Stimulated activated CD4-positive, alpha-beta T cell treated with anti-CD3 and anti-CD28 coated beads, TNF-alpha, amount 100 ng/mL, for 24 hours (primary cell): ENCODE results near the gene CTNNA3.

ENCODE experiments used
- DNase-seq, 3 experiments: peaks; one replicate each; pipeline ENCODE4 v3.0.0-alpha.2; 2020; ENCODE audit warnings: low read depth in 3 of 3

Gene CTNNA3

DNA sequence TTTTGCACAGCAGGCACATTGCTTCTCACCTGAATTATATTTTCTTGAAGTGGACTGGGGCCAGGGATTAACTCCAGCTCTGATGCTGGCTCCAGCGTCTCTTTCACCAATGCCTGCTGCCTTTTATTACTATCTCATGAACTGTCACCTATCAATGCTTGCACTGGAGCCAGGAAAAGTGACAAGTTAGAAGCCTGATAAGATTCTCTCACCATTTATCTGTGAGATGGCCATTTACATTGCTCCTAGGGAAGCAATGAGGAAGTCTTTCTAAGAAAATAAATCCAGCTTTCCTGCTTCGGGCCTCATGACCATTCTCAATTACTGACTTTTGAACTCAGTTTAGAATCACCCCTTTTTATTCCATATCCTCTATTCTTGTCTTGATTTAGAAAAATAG, 818.6 kb downstream of the CTNNA3 start:
- DNase-seq: no peak

DNA sequence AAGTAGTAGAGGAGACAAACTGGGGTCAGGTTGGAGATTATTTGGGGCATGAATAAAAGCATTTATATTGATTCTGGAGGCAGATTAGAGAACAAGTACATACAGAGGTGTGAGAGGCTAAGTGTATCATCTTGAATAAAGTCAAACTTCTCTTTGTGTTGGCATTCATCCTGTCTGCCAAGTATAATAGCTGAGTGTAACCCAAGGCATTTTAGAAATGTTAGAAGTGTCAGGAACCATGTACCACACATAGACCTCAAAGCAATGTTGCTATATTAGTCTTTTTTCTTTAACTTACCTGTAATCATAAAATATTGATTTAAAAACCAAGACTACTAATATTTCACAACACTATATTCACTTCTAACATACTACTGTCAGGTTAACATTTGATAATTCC, 826.4 kb downstream of the CTNNA3 start:
- DNase-seq: no peak

DNA sequence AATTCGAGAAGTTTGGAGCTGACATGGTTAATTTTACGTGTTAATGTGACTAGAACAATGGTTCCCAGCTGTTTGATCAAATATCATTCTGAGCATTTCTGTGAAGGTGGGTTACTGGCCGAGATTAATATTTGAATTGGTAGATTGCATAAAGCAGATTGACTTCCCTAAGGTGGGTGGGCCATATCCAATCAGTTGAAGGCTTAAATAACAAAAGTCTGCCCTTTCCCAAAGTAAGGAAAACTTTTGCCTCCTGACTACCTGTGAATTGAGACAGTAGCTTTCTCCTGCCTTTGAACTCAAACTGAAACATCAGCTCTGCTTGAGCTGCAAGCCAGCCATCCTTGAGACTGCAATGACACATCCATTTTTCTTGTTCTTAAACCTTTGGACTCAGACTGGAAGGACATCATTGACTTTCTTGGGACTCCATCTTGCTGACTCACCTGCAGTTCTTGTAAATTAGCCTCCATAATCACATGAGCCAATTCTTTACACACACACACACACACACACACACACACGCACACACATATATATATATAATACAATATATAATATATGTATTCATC, 833.2 kb downstream of the CTNNA3 start:
- no peak for DNase-seq

DNA sequence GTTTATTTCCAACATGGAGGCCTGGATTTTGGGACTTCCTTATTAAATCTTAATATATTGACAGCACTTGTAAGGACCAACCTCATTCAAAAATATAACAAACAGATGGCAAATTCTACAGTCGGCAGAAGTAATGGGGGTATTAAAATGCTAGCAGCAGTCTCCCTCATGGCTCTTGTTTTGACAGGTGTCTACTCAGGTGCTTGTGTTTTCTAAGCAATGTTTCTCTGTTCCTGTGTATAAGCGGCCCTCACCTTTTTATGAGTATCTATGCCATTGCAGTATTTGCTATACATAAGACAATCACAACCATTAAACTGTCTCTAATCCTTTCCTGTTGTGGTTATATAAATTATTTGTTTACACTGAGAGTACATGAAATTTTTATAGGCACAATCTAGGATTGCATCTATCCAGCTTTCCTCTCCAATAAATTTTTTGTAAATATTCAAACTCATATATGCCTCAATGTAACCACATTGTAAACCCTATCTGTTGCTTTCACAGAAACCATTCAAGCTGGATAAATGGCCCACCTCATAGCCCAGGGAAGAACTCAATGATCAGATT, 835.5 kb downstream of the CTNNA3 start:
- no peak for DNase-seq

DNA sequence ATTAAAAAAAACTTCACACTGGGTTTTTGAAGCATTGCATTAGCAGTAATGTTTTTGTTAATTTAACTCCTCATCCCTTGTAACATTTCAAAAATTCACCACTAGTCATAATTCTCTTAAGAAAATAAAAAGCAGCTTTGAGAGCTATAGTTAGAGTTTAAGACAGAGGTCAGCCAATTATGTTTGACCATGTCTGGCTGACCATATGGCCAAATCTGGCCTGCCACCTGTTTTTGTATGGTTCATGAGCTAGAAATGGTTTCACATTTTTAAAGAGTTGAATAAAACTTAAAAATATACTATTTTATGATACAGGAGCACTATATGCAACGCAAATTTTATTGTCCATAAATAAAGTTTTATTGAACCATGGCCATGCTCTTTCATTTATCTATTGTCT, 843.2 kb downstream of the CTNNA3 start:
- DNase-seq: no peak

DNA sequence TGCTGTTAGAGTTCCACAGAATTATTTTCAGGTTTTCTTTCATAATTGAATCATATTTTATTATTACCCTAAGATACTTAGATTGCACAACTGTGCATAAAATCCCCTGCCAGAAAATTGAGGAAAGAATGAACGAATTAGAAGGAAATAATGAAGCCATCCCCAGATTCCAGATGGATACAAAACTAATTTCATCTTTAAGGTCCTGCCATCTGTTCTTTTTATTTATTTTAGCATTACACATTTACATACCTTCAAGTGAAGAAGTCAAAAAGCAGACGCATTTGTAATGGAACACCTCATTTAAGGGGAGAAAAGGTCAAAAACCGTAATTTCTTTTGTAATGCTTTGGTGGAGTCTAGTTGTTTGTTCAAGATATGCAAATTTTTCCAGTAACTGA, 847.1 kb downstream of the CTNNA3 start:
- DNase-seq: no peak

DNA sequence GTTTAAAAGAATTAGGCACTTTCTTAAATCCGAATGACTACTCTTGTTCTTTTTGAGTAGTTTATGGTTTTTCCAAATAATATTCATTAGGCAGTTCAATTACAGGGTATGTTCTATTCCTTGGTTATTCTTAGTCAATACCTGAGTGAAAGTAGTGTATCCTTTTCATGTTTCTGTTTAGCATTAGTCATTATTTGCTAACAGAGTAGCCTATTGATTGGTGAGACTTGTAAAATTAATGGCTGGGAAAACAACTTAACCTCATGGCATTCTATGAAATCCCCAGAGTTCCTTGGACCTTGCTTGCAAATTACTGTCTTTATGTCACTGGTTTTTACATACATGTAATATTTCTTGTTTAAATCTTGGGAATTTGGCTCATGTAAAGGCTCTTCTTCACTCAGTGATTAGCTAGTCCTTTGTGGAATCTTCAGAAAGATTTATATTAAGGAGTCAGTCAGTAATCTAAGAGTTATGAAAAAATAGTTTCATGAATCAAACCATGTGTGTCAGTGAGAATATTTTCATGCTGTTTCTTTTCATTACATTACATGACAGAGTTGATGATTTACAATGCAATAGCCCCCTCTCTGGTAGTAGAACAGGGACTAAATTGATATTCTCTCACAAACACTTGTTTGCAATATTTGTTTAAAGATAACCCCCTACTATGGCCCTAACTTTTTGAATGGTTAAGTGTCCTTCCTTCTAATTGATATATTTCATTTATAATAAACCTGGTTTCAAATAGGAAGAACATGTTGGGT, 851.6 kb downstream of the CTNNA3 start:
- DNase-seq: no peak

DNA sequence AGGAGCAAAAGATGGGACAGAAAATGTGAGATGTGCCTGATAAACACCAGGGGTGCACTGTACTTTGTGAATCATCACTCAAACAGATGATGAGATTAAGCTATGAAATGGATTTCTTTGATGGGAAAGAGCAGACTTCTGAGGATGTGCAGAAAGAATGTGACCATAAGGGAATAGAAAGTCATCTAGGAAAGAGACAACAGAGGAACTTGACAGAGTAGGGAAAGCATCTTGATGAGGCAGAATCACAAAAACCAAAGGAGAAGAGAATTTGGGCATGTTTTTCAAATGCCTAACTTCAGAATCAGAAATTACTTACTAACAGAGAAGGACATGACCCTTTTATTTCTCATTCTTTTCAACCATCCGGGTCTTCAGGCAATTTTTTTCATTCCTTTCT, 852.6 kb downstream of the CTNNA3 start:
- no peak for DNase-seq

DNA sequence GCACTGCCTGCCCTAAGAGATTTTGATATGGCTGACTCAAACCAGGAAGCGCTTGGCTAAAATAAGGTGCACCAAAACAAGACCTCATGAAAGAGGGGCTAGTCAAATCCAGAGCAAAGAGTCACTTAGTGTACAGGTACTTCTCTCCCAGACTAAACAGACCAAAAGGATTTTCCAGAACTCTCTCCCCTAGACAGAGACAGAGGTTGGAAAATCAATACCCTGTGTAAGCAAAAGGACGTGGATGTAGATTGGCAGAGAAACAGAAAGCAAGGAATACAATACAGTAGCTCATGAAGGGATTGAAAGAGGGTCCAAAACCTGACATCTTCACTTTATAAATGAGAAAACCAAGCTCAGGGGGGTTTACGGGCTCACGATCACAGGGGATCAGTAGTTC, 853.1 kb downstream of the CTNNA3 start:
- DNase-seq: no peak

DNA sequence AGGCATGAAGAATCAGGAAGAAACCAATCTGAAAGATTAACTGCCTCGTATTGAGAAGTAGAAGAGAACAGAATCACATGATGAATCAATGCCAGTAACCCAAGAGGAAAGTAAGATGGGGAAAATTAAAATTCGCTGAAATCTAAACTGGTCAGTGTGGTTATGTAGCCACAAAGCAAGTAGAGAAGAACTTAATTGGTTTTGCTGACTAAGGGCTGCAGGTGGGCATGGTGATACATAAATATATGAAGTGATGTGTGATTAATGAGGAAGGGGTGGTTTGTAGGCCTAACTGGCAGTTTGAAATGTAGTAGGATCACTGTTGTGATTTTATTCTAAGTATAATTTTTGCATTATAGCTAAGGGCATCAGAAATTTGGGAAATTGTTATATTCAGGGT, 853.6 kb downstream of the CTNNA3 start:
- DNase-seq: no peak

DNA sequence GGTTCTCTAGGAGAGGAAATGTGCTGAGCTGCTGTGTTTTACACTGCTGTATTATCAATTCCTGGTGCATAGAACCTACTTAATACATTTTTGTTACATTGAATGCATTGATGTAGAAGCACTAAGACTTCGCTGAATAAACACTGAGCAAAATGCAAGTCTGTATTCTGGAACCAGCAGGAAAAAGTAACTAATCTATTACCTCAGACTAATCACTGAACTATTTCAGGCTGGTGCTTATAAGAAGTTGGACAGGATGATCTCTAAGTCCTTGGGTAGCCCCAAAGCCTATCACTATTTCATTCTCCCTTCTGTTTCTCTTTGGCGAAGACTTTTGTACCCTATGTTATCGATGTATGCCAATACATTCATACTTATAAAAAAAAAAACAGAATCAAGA, 857.3 kb downstream of the CTNNA3 start:
- DNase-seq: no peak

DNA sequence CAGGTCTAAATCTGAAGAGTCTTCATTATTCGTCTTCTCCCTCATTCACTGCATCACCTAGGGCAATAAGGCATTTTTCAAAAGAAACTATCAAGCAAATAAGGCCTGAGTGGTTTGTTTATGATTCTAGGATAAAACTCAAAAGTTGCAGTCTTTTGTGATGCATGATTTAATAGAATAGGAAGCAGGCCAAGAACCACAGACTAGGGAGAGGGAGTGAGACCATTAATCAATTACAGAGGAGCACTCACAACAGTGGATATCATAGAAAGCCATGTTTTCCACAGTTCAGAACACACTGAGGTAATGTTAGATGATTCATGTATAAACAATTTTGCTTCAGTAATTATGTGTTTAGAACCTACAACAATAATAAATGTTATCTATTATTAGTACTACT, 858.0 kb downstream of the CTNNA3 start:
- no peak for DNase-seq

DNA sequence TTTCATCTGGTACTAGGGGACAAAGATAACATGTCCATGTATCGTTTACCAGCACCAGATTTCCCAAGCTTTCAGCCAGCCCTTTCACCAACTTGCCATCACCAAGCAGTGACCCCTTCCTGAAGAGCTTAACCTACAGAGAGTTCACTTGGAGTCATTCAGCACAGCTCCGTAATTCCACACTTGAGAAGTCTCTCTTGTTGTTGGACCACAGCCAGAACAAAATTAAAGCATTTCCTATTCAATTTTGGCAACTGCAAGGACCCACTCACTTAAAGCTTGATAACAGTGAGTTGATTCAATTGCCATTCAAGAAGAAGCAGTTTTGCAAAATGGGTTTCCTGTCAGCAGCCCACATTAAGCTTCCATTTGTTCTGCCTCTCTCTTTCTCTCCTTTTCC, 858.7 kb downstream of the CTNNA3 start:
- no peak for DNase-seq

DNA sequence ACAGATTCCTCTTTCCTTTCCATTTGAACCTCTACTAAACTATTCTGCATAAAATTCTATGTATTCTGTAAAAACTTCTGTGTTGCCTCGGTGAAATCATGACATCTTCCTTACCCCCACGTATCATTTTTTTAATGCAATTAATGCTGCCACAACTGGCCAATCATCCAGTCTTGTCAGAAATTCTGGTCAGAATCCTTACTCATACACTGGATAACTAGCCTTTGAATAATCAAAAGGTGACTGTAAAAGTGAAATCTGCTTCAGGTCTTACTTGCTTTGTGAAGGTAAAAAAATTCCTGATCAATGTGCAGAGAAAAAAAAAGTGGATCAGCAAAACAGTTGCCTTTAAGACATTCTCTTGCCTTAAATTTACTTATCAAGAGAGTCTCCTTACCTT, 859.2 kb downstream of the CTNNA3 start:
- DNase-seq: no peak

DNA sequence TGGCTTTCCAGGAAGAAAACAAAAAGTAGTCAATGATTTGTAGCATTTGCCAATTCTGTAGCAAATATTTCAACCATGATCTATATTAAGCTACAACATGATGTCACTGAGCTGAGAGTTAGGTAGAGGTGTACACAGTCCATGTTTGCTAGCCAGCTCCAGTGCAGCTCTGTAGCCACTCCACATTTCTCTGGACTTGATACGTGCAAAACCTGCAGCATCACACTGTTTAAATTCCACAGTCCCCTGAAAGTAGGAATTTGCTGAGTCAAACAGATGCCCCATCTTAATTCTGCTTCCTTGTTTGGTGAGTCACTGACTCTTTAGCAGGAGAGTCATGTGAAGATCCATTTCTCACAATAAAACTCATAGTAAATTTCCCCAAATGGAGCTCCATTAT, 859.9 kb downstream of the CTNNA3 start:
- DNase-seq: no peak

DNA sequence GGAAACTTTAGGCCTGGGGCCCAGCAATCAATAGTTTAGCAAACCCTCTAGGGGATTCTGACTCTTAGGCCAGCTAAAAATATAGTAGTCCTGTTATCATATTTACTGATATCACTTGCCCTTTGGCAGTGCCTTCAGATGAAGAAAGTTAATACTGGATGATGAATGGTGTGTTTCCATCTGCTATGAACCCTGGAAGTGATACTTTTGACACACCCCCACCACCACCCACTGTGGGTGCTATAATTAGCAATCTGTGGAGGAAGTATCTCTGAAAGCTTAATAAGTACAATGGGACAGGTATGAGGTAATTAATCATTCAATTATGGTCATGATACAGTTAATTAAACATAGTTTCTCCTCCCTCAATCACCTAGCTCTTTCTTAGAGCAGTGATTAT, 860.6 kb downstream of the CTNNA3 start:
- no peak for DNase-seq

DNA sequence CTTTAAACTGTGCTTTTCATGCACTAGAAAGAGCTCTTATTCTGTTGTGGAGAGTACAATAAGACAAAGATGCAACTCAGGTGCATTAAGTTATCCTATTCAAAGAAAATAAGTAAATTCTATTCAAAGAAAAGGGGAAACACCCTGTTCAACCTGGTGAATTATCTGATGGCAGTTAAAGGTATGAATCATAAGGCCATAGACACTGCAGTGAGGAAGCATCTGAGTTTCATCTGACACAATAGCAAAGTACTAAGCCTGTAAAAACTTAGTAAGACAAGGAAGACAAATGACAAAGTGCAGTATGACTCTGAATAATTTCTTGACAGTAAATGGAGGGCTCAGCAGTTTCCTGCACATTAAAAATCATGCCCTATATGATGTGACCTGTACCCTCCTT, 861.2 kb downstream of the CTNNA3 start:
- no peak for DNase-seq

DNA sequence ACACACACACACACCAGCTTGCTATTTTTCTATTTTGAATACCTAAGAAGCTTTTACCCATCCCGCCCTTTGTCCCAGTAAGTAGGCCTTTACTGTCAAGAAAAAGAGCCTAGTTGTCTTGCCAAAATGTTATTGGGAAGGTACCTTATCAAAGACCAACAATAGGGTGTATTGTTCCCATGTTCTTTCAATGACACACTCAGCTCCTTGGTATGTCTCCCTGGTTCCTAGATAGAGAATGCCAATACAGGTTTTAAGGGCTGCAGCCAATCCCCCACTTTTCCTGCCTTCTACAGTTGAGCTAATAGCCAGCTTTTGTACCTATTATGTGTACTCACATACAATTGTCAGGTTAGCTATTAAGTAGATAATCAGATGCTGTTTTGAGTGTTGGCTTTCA, 862.1 kb downstream of the CTNNA3 start:
- no peak for DNase-seq

DNA sequence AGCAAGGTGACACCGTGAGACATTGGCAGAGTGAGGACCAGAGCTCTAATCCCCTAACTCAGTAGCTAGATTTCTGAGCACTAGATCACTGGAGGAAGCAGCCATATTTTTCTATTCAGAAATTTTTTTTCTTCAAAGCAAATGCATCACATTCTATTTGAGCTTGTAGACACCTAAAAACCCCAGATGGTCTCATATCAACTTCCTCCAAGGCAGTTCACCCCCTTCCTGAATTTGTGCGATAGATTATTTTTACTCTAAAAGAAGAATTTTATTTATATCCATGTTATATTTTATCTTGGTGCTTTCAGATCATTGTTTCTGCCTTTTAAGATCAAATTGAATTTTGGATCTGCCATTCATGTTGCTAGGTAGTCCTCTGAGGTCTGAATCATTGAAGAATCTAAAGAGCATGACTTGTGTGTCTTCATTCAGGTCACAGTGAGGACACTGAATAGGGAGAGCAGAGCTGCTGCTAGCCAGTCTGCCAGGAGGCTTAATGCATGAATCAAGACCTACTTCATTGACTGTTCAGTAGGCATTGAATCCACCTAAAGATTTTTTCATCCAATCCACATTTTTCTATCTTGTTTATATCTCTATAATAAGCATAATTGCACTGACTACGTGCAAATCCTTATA, 863.1 kb downstream of the CTNNA3 start:
- DNase-seq: no peak

DNA sequence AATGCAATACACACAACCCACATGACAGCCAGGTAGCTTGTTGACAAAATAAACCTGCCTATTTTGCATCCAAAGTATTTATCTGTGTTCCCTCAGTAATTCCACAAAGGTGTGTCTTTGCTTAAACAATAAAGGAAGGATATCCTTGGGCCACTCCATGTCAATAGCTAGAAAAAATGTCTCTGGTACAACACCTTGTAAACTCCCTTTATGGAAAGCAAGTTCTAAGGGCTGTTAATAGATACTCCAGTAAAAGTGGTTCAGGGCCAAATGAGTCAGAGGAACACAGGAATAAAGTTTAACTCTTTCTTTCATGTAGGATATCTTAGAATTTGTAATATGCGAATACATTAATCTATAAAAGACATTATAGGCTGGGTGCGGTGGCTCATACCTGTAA, 867.0 kb downstream of the CTNNA3 start:
- DNase-seq: no peak

DNA sequence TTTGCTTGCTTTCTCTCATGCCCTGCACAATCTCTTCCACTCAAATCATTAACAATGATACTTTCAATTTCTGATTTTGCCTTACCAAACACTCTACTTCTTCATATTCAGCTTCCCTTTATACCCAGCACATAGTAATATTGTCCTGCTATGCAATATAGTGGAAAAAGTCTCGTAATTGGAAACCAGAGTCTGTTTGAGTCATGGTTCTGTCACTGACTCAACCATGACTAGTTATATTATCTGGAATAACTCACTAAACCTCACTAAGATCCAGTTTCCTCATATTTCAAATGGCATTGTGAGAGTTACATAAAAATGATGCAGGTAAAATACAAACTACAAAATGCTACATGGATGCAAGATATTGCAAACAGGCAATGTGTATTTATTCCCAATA, 868.6 kb downstream of the CTNNA3 start:
- no peak for DNase-seq

DNA sequence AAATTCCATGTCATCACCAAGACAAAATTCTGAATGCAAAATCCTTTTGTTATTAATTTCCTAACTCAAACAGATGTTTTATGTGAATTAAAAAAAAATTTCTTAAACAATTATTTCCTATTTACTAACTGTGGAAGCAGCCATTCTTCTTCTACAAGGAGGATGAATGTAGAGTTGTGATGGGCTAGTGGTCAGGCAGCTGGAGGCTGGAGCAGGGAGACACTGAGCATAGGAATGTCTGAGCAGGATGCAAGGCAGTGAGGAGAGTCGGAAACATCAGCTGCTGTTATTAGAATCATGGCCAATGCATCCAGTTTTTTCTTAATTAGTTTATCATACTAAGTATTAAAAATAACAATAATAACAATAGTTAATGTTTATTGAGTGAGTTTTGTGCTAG, 872.7 kb downstream of the CTNNA3 start:
- no peak for DNase-seq

DNA sequence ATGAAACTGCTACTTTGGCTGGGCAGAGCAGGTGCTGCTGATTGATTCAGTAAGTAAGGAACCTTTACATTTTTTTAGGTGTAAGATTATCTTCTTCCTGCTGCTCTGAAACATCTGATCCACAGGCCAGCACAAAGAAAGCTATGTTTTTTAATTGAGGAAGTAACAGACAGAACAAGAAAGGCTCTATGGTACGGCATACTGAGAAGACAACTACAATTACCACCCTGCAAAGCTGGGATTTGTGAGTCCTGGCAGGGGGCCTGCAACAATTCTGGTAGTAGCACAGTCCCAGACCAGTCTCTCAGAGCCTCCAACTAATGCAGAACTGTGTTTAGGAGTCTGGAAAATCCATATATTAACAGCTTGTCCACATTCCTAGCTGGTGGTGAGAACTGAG, 873.2 kb downstream of the CTNNA3 start:
- DNase-seq: no peak
